Measurements from ENCODE around the gene PES1. TPM values are rescaled to one million over a fixed set of nuclear protein-coding genes. Genes with fewer than 3 reads are reported as not detected.

The PES1 gene
- total RNA-seq, 1 donor from 2014 or later, result 88.7 TPM

GRCh38 chr22:30572840-30573593, 18.7 kb downstream of the PES1 start:
- H3K4me2 ChIP-seq (ENCODE audit: low read length), result no peak overlapping the region
- Mint-ChIP-seq H3K4me1 (ENCODE audit: low read depth, unreplicated experiment) (peaks cover 5% of the 10 kb centered on the region), H3K9me3 (ENCODE audit: unreplicated experiment) (no peaks in the 10 kb centered on the region), H3K4me3 (ENCODE audit: unreplicated experiment) (peak overlapping the region; percentile 57), H3K27me3 (ENCODE audit: low read depth, unreplicated experiment) (peaks cover 13% of the 10 kb centered on the region), H3K27ac (ENCODE audit: unreplicated experiment) (no peak overlapping the region), H3K36me3 (ENCODE audit: low read depth, unreplicated experiment) (peaks cover 9% of the 10 kb centered on the region)
- no peak overlapping the region for H3K27ac ChIP-seq (ENCODE audit: low read depth, low read length)
- peaks cover 5% of the 10 kb centered on the region for H3K4me1 ChIP-seq (ENCODE audit: insufficient read depth, low read length)
- no peaks in the 10 kb centered on the region for H3K9me3 ChIP-seq (ENCODE audit: insufficient read depth, low read depth, low read length)
- FAIRE-seq (no peak), DNase-seq (ENCODE audit: low read depth) (no peak)
- no peak overlapping the region for H3K9ac ChIP-seq (ENCODE audit: low read length)
- H2AFZ ChIP-seq (ENCODE audit: low read depth, low read length), result no peak overlapping the region
- no peaks in the 10 kb centered on the region for H3K79me2 ChIP-seq (ENCODE audit: insufficient read depth, low read length)
- peaks cover 13% of the 10 kb centered on the region for H3K36me3 ChIP-seq (ENCODE audit: insufficient read depth, low read length)
- TF ChIP-seq EZH2 (IDR thresholded peaks at IDR 0.05; ENCODE audit: insufficient read depth, low read length), result no peak
- TF ChIP-seq CTCF (IDR thresholded peaks at IDR 0.05; ENCODE audit: insufficient read depth, low read depth, low read length), result no peak
- peaks cover 13% of the 10 kb centered on the region for H3K27me3 ChIP-seq (ENCODE audit: insufficient read depth, low read length)
- peaks cover 26% of the 10 kb centered on the region for H4K20me1 ChIP-seq (ENCODE audit: insufficient read depth, low read length)
- no peak overlapping the region for H3K4me3 ChIP-seq (ENCODE audit: insufficient read depth, low read depth, low read length)

GRCh38 chr22:30572210-30572609, 19.5 kb downstream of the PES1 start:
- H3K4me3 ChIP-seq (ENCODE audit: insufficient read depth, low read depth, low read length), result no peak overlapping the region

More at GRCh38 chr22:30572210-30572609, 19.5 kb downstream of the PES1 start:
- peaks cover 5% of the 10 kb centered on the region for H3K4me1 Mint-ChIP-seq (ENCODE audit: low read depth, unreplicated experiment)
- Histone ChIP-seq H3K4me1 (ENCODE audit: insufficient read depth, low read length) (peaks cover 5% of the 10 kb centered on the region), H2AFZ (ENCODE audit: low read depth, low read length) (no peak overlapping the region), H4K20me1 (ENCODE audit: insufficient read depth, low read length) (peaks cover 26% of the 10 kb centered on the region), H3K79me2 (ENCODE audit: insufficient read depth, low read length) (no peaks in the 10 kb centered on the region), H3K36me3 (ENCODE audit: insufficient read depth, low read length) (peaks cover 10% of the 10 kb centered on the region), H3K9me3 (ENCODE audit: insufficient read depth, low read depth, low read length) (no peaks in the 10 kb centered on the region), H3K27me3 (ENCODE audit: insufficient read depth, low read length) (peaks cover 13% of the 10 kb centered on the region), H3K9ac (ENCODE audit: low read length) (no peak overlapping the region), H3K27ac (ENCODE audit: low read depth, low read length) (no peak overlapping the region), H3K4me2 (ENCODE audit: low read length) (no peak overlapping the region)
- peaks cover 16% of the 10 kb centered on the region for H3K27me3 Mint-ChIP-seq (ENCODE audit: low read depth, unreplicated experiment)
- TF ChIP-seq CTCF (IDR thresholded peaks at IDR 0.05; ENCODE audit: insufficient read depth, low read depth, low read length) (no peak), EZH2 (IDR thresholded peaks at IDR 0.05; ENCODE audit: insufficient read depth, low read length) (no peak)
- H3K27ac Mint-ChIP-seq (ENCODE audit: unreplicated experiment), result no peak overlapping the region
- no peaks in the 10 kb centered on the region for H3K9me3 Mint-ChIP-seq (ENCODE audit: unreplicated experiment)
- FAIRE-seq (no peak), DNase-seq (ENCODE audit: low read depth) (no peak)
- no peak overlapping the region for H3K4me3 Mint-ChIP-seq (ENCODE audit: unreplicated experiment)
- H3K36me3 Mint-ChIP-seq (ENCODE audit: low read depth, unreplicated experiment), result peaks cover 9% of the 10 kb centered on the region

All from astrocyte (in vitro differentiated cells and primary cell).